B cell (primary cell): ENCODE results near the gene L3HYPDH. TPM values are rescaled to one million over a fixed set of nuclear protein-coding genes. Genes with fewer than 3 reads are reported as not detected.

ENCODE experiments used
- ATAC-seq: fragments of 200-7000 bp; cut with Tn5 transposase; one replicate; pipeline ENCODE4 v1.10.0; 2021; ENCODE audit warnings: low read depth, mild to moderate bottlenecking, moderate number of reproducible peaks, moderate library complexity
- CTCF ChIA-PET: fragments of 350-600 bp; sonication (Branson Sonifier 250); formaldehyde crosslinking; loops from one replicate; lab custom pipeline; 2021; ENCODE audit warnings: antibody characterized with exemption, inconsistent platforms; lab: Charles Lee
- POLR2A ChIA-PET: fragments of 350-600 bp; sonication (Branson Sonifier 250); formaldehyde crosslinking; loops from one replicate; lab custom pipeline; 2021; ENCODE audit warnings: antibody characterized with exemption; lab: Charles Lee
- DNase-seq: peaks from one replicate; pipeline ENCODE4 v3.0.0; 2013
- H2AFZ ChIP-seq: 2 replicates; pipeline ENCODE4 v1.6.1; 2012; ENCODE audit warnings: mild to moderate bottlenecking, low read depth, low read length; ENCODE audit not compliant: insufficient read depth, poor library complexity, severe bottlenecking
- H3K27ac ChIP-seq, 2 donors: 1 replicate in 1 of 2; 2 replicates in 1 of 2; pipeline ENCODE4 v1.5.1; 2012 to 2013; ENCODE audit warnings: low read length in 2 of 2, mild to moderate bottlenecking in 2 of 2, moderate library complexity in 1 of 2
- H3K27me3 ChIP-seq, 4 experiments: fragments of 200-600 bp in 1 of 4; sonication (generic) in 1 of 4; replicated peaks in 1 of 4; 1 replicate in 2 of 4; 2 replicates in 2 of 4; pipeline versions ENCODE4 v1.6.1 to v1.7.0; 2013 to 2016; ENCODE audit warnings: low read length in 3 of 4, mild to moderate bottlenecking in 2 of 4, mixed read lengths in 1 of 4, moderate library complexity in 1 of 4; ENCODE audit not compliant: insufficient read depth in 4 of 4, control insufficient read depth in 3 of 4; ENCODE audit errors: control extremely low read depth in 1 of 4
- H3K36me3 ChIP-seq, 2 experiments: replicated peaks in 1 of 2; 1 replicate in 1 of 2; 2 replicates in 1 of 2; pipeline versions ENCODE4 v1.6.1 to v1.7.1; 2013; ENCODE audit warnings: low read length in 1 of 2; ENCODE audit not compliant: insufficient read depth in 2 of 2, control insufficient read depth in 1 of 2; ENCODE audit errors: control extremely low read depth in 1 of 2, extremely low read depth in 1 of 2
- H3K4me1 ChIP-seq, 2 donors: fragments of 200-600 bp in 1 of 2; sonication (generic) in 1 of 2; 1 replicate in 1 of 2; 2 replicates in 1 of 2; pipeline versions ENCODE4 v1.5.1 to v1.6.1; 2013 to 2017; ENCODE audit warnings: low read length in 2 of 2; ENCODE audit not compliant: control insufficient read depth in 2 of 2, insufficient read depth in 2 of 2
- H3K4me2 ChIP-seq: replicated peaks from 2 replicates; pipeline ENCODE3; 2012; ENCODE audit warnings: mild to moderate bottlenecking, low read depth, low read length; ENCODE audit not compliant: poor library complexity, severe bottlenecking
- H3K4me3 ChIP-seq, 5 experiments: fragments of 200-600 bp in 1 of 5; sonication (generic) in 1 of 5; 1 replicate in 3 of 5; 2 replicates in 2 of 5; pipeline versions ENCODE4 v1.5.1 to v1.7.0; 2011 to 2016; ENCODE audit warnings: low read length in 4 of 5, mild to moderate bottlenecking in 4 of 5, low read depth in 2 of 5, control low read depth in 1 of 5, moderate library complexity in 1 of 5; ENCODE audit not compliant: insufficient read depth in 1 of 5; ENCODE audit errors: control extremely low read depth in 1 of 5, extremely low read depth in 1 of 5
- H3K79me2 ChIP-seq: fragments of 200-600 bp; sonication (generic); one replicate; pipeline ENCODE4 v1.6.0; 2016; ENCODE audit warnings: low read length; ENCODE audit not compliant: control insufficient read depth, insufficient read depth
- H3K9ac ChIP-seq: fragments of 200-600 bp; sonication (generic); 2 replicates; pipeline ENCODE4 v1.6.1; 2017; ENCODE audit warnings: mild to moderate bottlenecking, low read length, moderate library complexity
- H3K9me3 ChIP-seq, 3 donors: one replicate each; pipeline versions ENCODE4 v1.6.1 to v1.7.1; 2013; ENCODE audit warnings: low read length in 2 of 3; ENCODE audit not compliant: control insufficient read depth in 2 of 3, insufficient read depth in 1 of 3; ENCODE audit errors: control extremely low read depth in 1 of 3
- H4K20me1 ChIP-seq: 2 replicates; pipeline ENCODE4 v1.6.0; 2012; ENCODE audit warnings: mild to moderate bottlenecking, low read length; ENCODE audit not compliant: insufficient read depth, control insufficient read depth, poor library complexity, severe bottlenecking
- H3K27ac Mint-ChIP-seq: one replicate; pipeline ENCODE4 v1.8.0; 2021; ENCODE audit warnings: mixed read lengths
- H3K27me3 Mint-ChIP-seq: one replicate; pipeline ENCODE4 v1.8.0; 2021; ENCODE audit warnings: mixed read lengths
- H3K4me1 Mint-ChIP-seq: one replicate; pipeline ENCODE4 v1.8.0; 2021; ENCODE audit warnings: mixed read lengths
- H3K4me3 Mint-ChIP-seq: one replicate; pipeline ENCODE4 v1.8.0; 2021; ENCODE audit warnings: mixed read lengths
- H3K9me3 Mint-ChIP-seq: one replicate; pipeline ENCODE4 v1.8.0; 2022; ENCODE audit warnings: mixed read lengths; ENCODE audit not compliant: insufficient read depth
- CTCF ChIP-seq: fragments of 200-600 bp; IDR thresholded peaks from one replicate; pipeline ENCODE4 v1.8.0; 2022; ENCODE audit warnings: antibody characterized with exemption, mild to moderate bottlenecking
- EZH2 ChIP-seq: IDR thresholded peaks from 2 replicates; pipeline ENCODE4 v1.6.1; 2012; ENCODE audit warnings: borderline replicate concordance, low read depth, mild to moderate bottlenecking, moderate library complexity, low read length; ENCODE audit not compliant: insufficient read depth, poor library complexity, severe bottlenecking
- WGBS: methylation state at CpG from one replicate; pipeline ENCODE4 v1.1.5; 2013; ENCODE audit warnings: missing lambda C conversion rate; ENCODE audit not compliant: insufficient coverage; 5-methylcytosine and 5-hydroxymethylcytosine counted together
- intact Hi-C: fragments of 100-400 bp; cut with micrococcal nuclease; formaldehyde crosslinking; loops from one replicate; pipeline ENCODE4 v1.10.0; 2022
- polyA plus RNA-seq: library from polyadenylated mRNA; depleted of rRNA; stranded (reverse); fragments of >200 nt; gene quantifications from 2 replicates; pipeline ENCODE4 v1.2.3, GENCODE V29; 2012
- total RNA-seq, 2 donors: library from RNA; stranded (reverse); fragments of 120-200 nt in 1 of 2; gene quantifications; 1 replicate in 1 of 2; 2 replicates in 1 of 2; pipeline versions ENCODE4 v1.2.3 to v1.2.4, GENCODE V29; 2013 to 2022

The L3HYPDH gene
- total and polyA plus RNA-seq, 2 donors (not counting 1 experiment from before 2014, with no cell fraction given): 74.5 to 126 TPM

GRCh38 chr14:59480166-59480565, 4.0 kb downstream of the L3HYPDH start:
- Mint-ChIP-seq H3K4me3 (no peak overlapping the region), H3K27me3 (no peaks in the 10 kb centered on the region), H3K4me1 (peaks cover 42% of the 10 kb centered on the region), H3K9me3 (no peaks in the 10 kb centered on the region), H3K27ac (no peak overlapping the region)
- Histone ChIP-seq H4K20me1 (peaks cover 7% of the 10 kb centered on the region), H2AFZ (no peak overlapping the region), H3K36me3 (peaks cover 0 to 5% of the 10 kb centered on the region in 2 experiments), H3K79me2 (peaks cover 33% of the 10 kb centered on the region), H3K9ac (no peak overlapping the region), H3K4me2 (no peak overlapping the region), H3K4me3 (no peak overlapping the region), H3K27ac (no peak overlapping the region), H3K4me1 (peaks cover 25 to 32% of the 10 kb centered on the region in 2 donors), H3K27me3 (no peaks in the 10 kb centered on the region), H3K9me3 (no peaks in the 10 kb centered on the region)
- ChIA-PET POLR2A (no interaction called here), CTCF (interaction anchor here (0.6 kb wide), 1 partner anchor 915 kb away, joined by 5 read pairs; no protein-coding TSS in a partner anchor)
- intact Hi-C loops: loop anchor here (10.0 kb wide), 3 partner anchors 845 to 1275 kb away; partner anchors contain the start of genes ACTR10 and DACT1
- no peak for DNase-seq
- ATAC-seq: no peak
- no CpG with 5 or more reads among the region's 1 CpG for WGBS
- TF ChIP-seq EZH2: no peak
- no peak for TF ChIP-seq CTCF

GRCh38 chr14:59478540-59478939, 5.7 kb downstream of the L3HYPDH start:
- intact Hi-C loops: no loop called here
- Histone ChIP-seq H4K20me1 (peaks cover 7% of the 10 kb centered on the region), H3K9ac (no peak overlapping the region), H3K27ac (no peak overlapping the region), H2AFZ (no peak overlapping the region), H3K4me3 (no peak overlapping the region), H3K79me2 (peaks cover 17% of the 10 kb centered on the region), H3K4me2 (no peak overlapping the region), H3K27me3 (no peaks in the 10 kb centered on the region), H3K4me1 (peaks cover 23 to 28% of the 10 kb centered on the region in 2 donors), H3K9me3 (no peaks in the 10 kb centered on the region), H3K36me3 (peaks cover 0 to 17% of the 10 kb centered on the region in 2 experiments)
- WGBS: no CpG with 5 or more reads among the region's 3 CpGs
- Mint-ChIP-seq H3K27me3 (no peaks in the 10 kb centered on the region), H3K27ac (no peak overlapping the region), H3K4me1 (peaks cover 35% of the 10 kb centered on the region), H3K9me3 (no peaks in the 10 kb centered on the region), H3K4me3 (no peak overlapping the region)
- POLR2A ChIA-PET: no interaction called here
- TF ChIP-seq EZH2: no peak
- TF ChIP-seq CTCF: no peak
- ATAC-seq (no peak), DNase-seq (no peak)
- CTCF ChIA-PET: no interaction called here
